Activated T-helper 1 cell treated with anti-CD3 and anti-CD28 coated beads, Interleukin-2, amount 50 U/mL, for 16 hours (primary cell): Measurements from ENCODE around the gene MRPL20.
"Not testable (repeated sequence)": the region's sequence is repeated elsewhere in the genome, so short reads cannot be mapped to it uniquely, and the experiment has no call there.

Experiments
- DNase-seq, 2 donors: peaks; one replicate each; pipeline ENCODE4 v3.0.0-alpha.2; 2020; ENCODE audit warnings: low read depth in 1 of 2, low spot score in 1 of 2

Gene MRPL20

DNA sequence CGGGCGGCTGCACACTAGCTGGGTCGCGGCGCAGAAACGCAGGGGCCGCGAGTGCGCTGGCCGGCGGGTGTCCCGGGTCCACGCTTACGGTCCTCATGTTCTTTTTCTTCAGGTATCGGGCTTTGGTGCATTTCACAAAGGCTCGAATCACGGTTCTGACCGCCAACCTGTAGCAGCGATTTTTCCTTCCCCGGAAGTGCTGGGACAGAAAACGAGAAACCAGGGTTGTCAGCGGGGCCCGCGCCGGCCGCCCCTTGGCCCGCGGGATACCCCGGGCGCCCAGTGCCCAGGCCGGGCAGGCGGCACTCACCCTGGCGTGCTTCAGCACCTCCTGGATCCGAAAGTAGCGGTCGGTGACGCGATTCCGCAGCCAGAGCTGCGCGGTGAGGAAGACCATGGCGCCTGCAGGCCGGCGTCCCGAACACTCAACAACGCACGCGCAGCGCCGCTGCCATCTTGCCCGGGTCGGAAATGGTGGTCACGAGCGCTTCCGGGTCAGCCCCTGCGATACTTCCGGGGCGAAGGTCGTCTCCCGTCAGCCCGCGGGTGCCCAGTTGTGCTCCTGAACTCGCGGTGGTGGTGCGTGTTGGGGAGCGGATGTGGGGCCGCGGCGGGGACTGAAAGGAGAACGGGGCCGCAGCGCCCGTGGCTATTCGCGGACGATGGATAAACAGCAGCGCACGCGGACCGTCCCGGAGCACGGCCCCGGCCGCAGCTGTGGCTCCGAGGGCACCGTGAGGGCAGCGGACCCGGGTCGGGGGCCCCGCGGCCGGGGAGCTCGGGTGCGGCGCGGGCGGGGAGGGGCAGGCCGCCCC is at the start of gene MRPL20:
Gene MRPL20, minus strand, starts transcription at position 473 of the 815 bp plus-strand sequence. Its CDS starts 76 bp downstream, at position 397.
- peak; percentile 96 to 97 for DNase-seq

DNA sequence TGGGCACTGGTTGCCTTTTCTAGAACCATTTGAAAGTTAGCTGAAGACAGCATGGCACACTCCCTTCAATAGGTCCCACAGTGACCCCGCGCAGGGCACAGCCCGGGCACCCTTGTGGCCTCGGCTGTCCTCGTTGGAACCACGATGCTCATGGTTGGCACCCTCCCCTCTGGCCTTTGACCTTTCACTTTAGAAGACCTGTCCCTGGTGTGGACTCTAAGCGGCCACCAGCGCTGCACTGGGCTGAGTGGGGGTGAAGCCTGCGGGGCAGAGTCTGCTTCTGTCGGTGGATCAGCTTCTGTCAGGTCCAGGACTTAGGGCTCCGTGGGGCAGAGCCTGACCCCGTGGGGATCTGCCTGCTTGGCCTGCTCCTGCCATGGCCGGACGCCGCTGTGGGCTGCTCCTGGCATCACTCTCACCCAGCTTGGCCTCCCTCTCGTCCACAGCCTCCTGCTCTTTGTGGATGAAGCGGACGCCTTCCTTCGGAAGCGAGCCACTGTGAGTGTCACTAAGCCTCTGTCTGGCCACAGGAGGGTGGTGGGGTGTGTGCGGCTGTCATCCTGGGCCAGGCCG is 49.7 kb upstream of the MRPL20 start:
- DNase-seq = not testable (repeated sequence)

DNA sequence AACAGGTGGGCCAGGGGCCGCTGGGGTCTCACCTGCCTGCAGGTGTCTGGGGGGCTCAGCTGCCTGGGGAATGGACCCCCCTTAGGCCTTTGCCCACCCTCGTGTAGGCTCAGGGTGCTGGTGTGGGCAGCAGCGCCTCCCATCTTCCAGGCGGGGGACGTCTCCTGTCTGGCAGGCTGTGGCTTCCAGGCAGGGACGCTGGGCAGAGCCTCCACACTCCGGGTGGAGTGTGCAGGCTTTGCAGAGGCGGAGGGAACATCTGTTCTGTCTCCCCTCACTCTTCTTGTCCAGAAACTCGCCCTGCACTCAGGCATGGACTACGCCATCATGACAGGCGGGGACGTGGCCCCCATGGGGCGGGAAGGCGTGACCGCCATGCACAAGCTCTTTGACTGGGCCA is 48.8 kb upstream of the MRPL20 start:
- DNase-seq = not testable (repeated sequence)

DNA sequence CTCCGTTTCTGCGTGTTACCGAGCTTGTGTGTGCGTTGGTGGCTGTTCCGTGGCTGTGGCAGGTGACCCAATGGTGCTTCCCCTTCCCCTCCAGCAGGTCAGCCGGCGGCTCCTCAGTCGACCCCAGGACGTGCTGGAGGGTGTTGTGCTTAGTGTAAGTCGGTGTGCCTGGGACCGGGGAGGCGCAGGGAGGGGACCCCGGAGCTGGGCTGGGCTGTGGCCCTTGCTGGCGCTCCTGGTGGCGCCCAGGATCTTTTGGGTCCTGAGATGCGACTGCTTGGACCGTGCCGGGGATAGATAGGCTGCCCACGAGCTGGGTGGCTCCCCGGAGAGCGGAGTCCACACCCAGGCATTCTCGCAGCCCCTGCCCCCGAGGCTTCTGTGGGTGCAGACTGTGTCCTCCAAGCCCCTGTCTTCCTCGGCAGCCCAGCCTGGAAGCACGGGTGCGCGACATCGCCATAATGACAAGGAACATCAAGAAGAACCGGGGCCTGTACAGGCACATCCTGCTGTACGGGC is 48.3 kb upstream of the MRPL20 start:
- DNase-seq = no peak

DNA sequence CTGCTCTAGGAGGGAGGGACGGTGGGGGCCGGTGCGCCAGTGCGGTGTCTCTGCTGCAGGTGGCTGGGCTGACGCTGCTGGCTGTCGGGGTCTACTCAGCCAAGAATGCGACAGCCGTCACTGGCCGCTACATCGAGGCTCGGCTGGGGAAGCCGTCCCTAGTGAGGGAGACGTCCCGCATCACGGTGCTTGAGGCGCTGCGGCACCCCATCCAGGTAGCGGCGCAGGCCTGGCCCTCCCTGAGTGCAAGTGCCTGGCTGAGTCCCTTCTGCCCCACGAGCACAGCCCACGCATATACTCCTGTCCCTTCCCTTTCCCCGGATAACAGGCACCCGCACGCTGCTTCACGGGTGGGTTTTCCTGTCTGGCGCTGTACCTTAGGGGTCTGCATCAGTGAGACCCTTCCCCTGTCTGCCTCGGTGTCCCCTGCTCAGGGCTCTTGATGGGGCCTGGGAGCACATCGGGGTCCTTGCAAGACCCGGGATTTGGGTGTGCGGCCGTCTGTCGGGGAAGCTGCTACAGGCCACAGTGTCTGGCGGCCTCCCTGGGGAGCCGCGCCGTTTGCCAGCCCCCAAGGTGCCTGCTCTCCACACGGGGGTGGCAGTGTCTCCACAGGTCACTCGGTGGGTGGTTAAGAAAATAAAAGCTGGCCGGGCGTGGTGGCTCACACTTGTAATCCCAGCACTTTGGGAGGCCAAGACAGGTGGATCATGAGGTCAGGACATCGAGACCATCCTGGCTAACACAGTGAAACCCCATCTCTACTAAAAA is 47.4 kb upstream of the MRPL20 start:
- not testable (repeated sequence) for DNase-seq

DNA sequence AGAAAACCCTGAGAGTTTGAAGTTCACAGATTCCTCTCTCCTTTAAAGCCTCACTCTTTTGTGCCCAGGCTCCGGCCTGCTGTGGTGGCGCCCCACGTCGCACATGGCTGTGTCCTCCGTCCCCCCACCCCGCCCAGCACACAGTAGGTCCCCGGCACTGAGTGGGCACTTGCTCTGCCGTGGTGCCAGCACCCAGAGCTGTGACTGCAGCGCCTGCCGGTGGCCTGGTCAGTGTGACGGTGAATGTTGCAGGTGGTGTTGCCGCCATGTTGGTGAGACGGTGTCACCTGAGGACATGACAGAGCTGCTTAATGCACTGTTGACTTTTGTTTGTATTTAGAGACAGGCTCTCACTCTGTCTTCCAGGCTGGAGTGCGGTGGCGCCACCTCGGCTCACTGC is 45.8 kb upstream of the MRPL20 start:
- DNase-seq = no peak

DNA sequence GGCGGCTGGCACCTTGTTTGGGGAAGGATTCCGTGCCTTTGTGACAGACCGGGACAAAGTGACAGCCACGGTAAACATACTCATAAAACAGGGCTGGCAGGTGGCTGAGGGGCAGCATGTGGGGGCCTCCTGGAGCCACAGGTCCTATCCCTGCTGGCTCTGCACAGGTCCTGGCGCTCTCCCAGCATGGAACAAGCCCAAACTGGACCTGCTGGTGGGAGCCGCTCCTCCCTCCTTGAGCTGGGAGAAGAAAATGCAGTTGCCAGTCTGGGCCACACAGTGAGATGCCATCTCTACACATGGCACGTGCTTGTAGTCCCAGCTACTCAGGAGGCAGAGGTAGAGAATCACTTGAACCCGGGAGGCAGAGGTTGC is 45.3 kb upstream of the MRPL20 start:
- DNase-seq = not testable (repeated sequence)

DNA sequence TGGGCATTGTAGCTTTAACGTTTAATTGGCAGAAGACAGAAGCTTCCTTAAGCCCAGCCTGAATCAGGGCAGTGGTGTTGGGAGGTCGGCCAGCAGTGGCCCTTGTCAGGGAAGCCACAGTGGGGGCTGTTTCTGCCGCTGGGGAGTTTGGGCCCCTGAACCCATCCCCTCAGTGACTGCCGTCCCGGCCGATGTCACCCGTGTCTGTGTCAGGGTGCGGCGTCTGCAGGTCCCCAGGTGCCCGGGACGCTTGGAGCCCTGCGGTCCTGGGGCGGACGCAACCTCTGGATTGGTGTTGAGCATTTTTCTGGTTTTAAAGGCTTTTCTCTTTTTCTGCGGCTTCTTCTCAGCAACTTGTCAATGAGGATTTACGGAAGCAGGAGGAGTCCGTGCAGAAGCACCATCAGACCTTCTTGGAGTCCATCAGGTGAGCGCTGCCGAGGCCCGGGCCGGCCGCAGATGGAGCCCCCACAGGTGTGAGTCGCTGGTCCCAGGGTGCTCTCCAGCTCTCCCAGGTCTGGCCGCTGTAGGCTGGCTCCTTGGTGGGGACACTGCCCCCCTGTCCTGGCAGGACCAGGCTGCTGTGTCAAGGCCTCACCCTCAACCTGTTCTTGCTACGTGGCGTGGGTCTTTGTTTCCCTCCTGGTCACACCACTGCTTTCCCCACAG is 44.7 kb upstream of the MRPL20 start:
- DNase-seq = no peak

DNA sequence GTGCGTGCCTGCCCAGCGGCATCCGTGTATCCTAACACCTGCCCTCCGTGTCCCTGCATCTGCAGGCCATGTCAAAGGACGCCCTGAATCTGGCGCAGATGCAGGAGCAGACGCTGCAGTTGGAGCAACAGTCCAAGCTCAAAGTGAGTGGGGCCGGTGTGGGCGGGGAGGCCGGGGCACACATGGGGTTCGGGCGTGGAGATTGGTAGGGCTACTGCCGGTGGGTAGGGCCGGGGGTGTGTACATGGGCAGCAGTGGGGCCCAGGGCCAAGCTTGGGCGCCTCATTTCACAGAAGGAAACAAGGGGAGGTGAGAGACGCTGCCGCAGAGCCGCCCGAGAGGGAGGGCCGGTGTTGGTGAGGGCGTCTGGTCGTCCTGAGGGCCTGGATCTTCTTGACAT is 43.5 kb upstream of the MRPL20 start:
- not testable (repeated sequence) for DNase-seq

DNA sequence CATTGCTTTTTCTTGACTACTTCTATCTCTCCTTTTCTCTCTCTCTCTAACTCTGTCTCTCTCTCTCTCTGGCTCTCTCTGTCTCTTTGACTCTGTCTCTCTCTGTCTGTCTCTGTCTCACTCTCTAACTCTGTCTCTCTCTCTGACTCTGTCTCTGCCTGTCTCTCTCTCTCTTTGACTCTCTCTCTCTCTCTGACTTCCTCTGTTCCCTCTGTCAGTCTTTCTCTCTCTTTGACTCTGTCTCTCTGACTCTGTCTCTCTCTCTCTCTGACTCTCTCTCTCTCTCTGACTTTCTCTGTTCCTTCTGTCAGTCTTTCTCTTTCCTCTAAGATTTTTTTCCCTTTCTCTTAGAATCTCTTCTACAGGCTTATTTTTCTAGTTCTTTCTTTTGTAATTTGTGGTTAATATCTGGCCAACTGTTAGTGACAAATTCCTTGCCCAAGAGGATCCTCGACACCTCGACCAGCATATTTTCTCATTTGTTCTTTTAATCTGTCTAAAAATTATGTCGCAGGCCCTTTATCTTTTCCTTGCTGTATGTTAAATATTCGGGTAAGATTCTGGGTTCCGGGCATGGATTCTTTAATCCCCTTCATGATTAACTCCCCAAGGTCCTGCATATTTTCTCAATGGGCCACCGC is 42.1 kb upstream of the MRPL20 start, which contains the start of gene ATAD3C:
Gene ATAD3C, plus strand, starts transcription at position 591 of the 641 bp plus-strand sequence. CDS start 995 bp downstream, outside the sequence.
- DNase-seq = no peak

DNA sequence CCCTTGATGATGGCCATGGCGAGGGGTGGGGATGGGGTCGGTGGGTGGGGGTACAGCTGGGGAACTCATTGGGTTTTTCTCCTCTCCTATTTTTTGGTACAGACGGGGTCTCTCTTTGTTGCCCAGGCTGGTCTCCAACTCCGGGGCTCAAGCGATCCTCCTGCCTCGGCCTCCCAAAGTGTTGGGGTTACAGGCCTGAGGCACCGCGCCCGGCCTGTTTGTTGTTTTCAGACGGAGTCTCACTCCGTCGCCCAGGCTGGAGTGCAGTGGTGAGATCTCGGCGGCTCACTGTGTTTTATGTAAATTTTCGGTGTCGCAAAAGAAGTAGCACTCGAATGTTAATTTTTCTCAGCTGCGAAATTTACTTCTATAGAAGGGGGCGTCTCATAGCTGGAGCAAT is 39.5 kb upstream of the MRPL20 start:
- DNase-seq = not testable (repeated sequence)

DNA sequence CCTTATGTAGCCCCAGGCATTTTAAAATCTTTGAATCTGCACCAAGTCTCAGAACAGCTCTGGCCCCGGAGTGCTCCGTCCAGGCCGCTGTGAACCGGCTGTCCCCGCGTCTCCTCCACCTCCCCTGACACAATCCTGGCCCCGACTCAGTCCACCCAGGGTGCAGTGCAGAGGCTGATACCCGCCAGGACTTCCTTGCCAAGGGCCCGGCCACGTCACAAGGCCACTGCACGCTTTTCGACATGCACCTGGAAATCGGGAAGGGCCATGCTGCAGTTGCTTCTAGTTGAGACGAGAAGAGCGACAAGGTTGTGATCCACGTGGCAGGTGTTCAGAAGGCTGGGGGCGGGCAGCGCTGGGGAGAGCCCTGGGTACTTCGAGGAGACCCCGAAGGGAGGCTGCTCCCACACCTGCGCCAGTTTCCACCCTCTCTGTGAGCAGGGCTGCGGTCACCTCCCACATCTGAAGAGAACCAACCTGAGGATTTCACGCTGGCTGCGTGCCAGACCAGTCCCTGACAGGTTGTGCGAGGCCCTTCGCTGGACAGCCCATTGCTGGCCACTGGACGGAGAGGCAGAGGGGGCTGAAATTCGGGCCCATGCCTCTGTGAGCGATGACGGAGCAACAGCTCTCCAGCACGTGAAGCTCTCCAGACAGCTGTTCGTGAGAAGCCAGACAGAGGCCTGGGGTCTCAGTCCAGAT is 35.1 kb upstream of the MRPL20 start:
- no peak for DNase-seq

DNA sequence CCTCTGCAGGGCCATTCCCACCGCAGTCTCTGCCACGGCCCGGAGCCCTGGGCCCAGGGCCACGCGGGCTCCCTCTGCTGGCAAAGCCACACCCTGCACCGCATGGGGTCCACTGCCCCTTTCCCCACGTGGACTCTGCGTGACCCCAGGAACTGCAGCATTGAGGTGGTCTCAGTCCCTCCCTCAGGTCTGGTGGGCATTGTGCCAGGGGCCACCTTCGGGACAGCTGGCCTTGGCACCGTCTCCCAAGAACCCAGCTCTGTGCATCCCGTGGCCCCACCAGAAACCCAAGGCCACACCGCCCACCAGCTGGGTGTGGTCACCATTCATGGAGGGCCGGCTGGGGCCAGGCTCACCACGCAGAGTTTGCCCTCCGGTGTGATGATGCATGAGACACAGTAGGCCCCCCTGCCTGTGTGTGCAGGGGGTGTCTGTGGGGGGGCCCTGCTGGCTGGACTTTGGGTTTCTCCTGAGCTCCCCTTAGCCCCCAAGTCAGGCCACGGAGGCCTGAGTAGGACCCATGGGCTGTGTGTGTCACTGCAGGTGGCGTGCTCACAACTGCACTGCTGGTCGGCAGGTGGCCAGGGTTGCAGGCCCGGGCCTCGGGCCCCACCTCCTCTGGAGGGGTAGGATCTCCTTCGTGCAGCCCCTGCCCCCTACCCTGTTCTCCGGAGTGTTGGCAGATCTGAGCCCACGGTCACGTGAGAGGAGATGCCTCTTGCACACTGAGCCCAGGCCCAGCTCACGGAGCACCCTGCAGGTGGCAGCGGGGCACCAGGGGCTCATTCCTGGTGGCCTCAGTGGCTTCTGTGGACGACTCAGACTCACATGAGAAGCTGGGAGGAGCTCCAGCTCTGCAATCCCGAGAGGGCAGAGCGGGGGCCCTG is 34.2 kb upstream of the MRPL20 start:
- DNase-seq = peak; percentile 15 to 49

DNA sequence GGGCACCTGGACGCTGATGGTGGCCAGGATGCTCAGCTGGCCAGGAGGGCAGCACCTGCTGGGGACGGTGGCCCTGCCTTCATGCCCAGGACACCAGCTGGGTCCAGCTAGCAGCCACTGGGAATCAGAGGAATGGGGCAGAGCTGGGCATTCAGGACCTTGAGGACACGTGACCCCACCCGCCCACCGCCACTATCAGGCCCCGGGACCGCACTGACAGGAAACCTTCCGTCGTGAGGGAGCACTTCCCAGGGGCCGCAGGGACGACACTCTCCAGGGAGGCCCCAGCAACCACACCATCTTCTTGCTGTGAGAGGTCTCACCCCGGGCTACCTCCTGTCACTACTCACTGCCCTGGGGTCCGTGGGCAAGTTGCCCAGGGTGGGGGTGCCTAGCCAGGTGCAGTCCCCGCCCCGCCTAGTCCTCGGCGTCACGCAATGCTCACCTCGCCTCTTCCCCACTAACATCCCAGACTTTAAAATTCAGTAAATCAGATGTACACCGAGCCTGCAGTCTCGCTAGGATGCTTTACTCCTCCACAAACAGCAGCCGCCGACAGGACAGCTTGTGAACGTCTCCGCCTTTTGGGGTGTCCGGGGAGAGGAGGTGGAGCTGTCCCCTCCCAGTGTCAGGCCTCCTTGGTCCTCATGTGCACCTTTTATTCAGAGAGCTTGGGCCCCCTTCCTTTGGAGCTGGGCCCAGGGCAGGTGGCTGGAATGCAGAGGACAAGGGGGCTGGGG is 33.3 kb upstream of the MRPL20 start:
- DNase-seq = no peak

DNA sequence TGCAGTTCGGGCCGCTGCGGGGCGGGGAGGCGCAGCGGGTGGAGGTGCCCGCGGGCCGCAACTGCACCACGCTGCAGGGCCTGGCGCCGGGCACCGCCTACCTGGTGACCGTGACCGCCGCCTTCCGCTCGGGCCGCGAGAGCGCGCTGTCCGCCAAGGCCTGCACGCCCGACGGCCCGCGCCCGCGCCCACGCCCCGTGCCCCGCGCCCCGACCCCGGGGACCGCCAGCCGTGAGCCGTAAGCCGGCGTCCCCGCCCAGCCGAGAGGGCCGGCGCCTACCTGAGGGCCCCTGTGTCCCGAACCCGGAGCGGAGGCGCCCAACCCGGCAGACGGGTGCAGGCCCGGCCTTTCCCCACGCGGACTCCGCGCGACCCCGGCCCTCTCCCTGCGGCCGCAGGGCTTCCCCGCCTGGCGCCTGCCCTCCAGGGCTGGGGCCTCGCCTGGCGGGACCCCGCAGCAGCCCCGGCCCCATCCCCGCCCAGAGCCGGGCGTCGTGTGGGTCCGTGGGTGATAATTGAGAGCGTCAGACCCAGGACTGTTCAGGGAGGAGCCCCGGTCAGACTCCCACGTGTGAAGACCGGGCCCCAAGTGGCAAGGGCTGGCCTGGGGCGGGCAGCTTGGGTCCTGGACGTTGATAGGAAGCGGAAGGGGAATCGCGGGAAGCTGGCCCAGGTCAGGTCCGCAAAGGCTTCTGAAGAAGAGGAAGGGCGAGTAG is 32.6 kb upstream of the MRPL20 start:
- DNase-seq = no peak

DNA sequence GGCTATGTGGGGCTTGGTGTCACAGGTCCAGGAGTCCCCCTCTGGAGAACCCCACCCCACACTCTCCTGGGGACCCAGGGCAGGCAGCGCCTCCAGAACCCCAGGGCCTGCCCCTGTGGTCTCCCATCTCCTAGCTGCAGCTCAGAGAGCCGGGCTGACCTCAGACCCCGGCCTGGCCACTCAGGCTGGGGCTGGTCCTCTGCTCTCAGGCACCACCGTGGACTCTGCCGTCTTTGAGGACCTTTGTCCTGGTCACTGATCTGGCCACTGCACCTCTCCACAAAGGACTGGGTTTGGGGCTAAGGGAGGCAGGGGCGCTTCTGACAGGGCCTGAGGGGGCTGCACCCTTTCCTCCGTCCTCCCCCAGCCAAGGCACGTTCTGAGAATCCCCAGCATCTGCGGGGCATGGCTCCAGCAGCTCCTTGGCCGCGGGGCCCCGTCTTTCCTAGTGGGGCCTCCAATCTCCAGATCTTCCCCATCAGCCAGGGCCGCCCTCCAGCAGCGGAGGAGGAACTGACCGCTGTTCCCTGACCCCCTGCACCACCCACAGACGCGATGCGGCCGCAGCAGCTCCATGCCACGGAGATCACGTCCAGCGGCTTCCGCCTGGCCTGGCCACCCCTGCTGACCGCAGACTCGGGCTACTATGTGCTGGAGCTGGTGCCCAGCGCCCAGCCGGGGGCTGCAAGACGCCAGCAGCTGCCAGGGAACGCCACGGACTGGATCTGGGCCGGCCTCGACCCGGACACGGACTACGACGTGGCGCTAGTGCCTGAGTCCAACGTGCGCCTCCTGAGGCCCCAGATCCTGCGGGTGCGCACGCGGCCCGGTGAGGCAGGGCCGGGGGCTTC is 31.7 kb upstream of the MRPL20 start:
- DNase-seq = no peak

DNA sequence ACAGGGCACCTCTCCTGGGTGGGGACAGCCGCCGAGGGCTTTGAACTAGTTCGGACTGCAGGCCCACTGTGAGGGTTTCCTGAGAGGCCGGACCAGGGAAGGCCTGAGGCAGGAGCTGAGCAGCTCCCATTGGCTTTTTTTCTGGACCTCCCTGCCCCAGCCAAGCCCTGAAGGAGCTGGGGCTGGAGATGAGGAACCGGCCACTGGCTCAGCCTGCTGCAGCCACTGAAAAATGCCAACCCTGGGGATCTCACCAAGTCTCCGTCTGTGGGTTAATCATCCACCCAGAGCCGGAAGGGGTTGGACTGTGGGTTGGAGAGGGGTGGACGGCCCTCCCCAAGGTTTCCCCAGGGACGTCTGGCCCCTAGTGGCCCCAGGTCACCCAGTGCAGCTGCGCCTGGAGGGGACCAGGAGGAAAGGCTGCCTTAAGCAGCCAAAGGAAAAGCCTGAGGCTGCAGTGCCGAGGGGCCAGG is 30.8 kb upstream of the MRPL20 start:
- no peak for DNase-seq
